Adrenal gland (tissue), 5 donors: ENCODE data around the gene MANSC4.

Experiments
- CTCF ChIP-seq, 6 experiments: fragments of 450-650 bp in 4 of 6; fragments of 200-600 bp in 2 of 6; sonication (generic) in 1 of 6; IDR thresholded peaks; 1 replicate in 5 of 6; 2 replicates in 1 of 6; pipeline versions ENCODE4 v1.5.1 to v1.8.0; 2016 to 2021; ENCODE audit warnings: antibody characterized with exemption in 6 of 6, mild to moderate bottlenecking in 2 of 6, moderate library complexity in 1 of 6
- POLR2A ChIP-seq, 2 donors: fragments of 450-650 bp; IDR thresholded peaks; one replicate each; pipeline ENCODE4 v1.6.1; 2017; ENCODE audit warnings: antibody characterized with exemption in 2 of 2, mild to moderate bottlenecking in 2 of 2, moderate library complexity in 1 of 2
- donor health status: DM: no; HTN: no; CAD: no.

GRCh38 chr12:27821259-27821973 lies 41.4 kb upstream of the MANSC4 start:
- TF ChIP-seq CTCF (IDR thresholded peaks at IDR 0.05), result peak; percentile 53 to 80 (median 76)
- no peak for TF ChIP-seq POLR2A (IDR thresholded peaks at IDR 0.05)
